ENCODE data around the gene HOGA1.

Gene HOGA1

DNA sequence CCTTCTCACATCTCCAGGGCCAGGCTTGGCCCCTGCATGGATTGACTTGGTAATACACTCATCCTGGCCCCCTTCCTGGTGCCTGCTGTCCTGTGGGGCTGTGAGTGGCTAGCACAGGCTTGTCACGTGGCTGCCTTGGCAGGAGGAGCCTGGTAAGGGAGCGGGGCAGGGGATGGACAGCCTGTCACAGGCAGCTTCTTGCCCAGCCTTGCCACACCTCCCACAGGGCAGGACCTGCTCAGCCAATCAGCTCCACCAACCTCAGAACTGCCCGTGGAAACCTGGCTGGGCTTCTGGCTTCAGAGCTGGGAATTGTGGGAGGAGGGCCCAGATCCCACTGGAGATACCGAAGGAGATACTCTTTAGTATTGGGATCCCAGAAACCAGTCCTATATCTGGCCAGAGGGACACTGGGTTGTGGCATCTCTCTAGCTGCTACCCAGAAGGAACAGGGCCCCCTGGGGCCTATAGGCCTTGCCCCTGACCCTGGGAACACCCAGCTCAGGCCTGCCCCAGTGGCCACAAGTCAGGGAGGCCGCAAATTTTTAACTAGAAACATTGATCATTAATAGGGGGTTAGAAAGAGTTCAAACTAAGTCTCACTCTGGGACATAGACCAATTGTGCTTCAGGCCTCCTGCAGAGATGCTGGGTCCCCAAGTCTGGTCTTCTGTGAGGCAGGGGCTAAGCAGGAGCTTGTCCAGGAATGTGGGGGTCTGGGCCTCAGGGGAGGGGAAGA lies at the start of gene HOGA1:
Gene HOGA1 (plus strand): TSS at position 330 of the 738 bp plus-strand sequence. CDS start 315 bp downstream, at position 645.
- DNase-seq (ENCODE audit: low spot score), result peak; percentile 90
- no peaks in the 10 kb centered on the region for H3K36me3 ChIP-seq (ENCODE audit: low read depth)
- peaks cover 8% of the 10 kb centered on the region for H3K4me1 ChIP-seq (ENCODE audit: insufficient read depth, poor library complexity, severe bottlenecking)
- TF ChIP-seq, protein P1, sequence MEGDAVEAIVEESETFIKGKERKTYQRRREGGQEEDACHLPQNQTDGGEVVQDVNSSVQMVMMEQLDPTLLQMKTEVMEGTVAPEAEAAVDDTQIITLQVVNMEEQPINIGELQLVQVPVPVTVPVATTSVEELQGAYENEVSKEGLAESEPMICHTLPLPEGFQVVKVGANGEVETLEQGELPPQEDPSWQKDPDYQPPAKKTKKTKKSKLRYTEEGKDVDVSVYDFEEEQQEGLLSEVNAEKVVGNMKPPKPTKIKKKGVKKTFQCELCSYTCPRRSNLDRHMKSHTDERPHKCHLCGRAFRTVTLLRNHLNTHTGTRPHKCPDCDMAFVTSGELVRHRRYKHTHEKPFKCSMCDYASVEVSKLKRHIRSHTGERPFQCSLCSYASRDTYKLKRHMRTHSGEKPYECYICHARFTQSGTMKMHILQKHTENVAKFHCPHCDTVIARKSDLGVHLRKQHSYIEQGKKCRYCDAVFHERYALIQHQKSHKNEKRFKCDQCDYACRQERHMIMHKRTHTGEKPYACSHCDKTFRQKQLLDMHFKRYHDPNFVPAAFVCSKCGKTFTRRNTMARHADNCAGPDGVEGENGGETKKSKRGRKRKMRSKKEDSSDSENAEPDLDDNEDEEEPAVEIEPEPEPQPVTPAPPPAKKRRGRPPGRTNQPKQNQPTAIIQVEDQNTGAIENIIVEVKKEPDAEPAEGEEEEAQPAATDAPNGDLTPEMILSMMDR (IDR thresholded peaks at IDR 0.05; ENCODE audit: poor library complexity, severe bottlenecking), result no peak
- H3K9me3 ChIP-seq (ENCODE audit: severe bottlenecking), result no peaks in the 10 kb centered on the region
- peak; percentile 97 for ATAC-seq (ENCODE audit: low read depth)
- H3K27me3 ChIP-seq (ENCODE audit: insufficient read depth, poor library complexity, severe bottlenecking), result no peaks in the 10 kb centered on the region
- H3K27ac ChIP-seq (ENCODE audit: poor library complexity, severe bottlenecking), result peak within 1 kb of the TSS; percentile 19
- H3K4me3 ChIP-seq (ENCODE audit: severe bottlenecking), result no peak within 1 kb of the TSS

DNA sequence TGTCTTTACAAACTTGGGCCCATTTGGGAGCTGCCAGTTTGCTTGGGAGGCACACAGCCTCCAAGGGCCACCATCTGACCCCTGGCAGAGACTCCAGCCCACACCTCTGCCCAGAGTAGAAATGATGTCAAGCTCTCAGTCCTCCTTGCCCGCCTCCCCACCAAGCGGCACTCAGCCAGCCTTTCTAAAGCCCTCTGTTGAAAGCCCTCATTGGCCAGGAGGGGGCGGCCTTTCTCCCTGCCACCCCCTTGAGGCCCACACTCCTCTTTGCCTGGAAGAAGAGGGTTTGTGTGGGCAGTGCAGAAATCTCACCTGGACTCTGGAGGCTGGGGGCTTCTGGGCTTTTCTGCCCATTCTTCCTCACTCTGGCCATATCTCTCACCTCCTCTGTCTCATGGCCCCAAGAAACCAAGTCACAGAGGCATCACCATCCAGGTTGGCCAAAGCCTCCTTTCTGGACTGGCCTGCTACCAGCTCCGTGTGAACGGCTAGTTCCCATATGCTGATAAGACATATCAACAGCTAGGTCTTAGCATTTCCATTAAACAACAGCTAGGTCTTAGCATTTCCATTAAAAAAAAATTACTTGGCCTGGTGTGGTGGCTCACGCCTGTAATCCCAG lies 49.3 kb upstream of the HOGA1 start:
- H3K27ac ChIP-seq (ENCODE audit: poor library complexity, severe bottlenecking), result no peak overlapping the region
- H3K4me3 ChIP-seq (ENCODE audit: severe bottlenecking), result no peak overlapping the region
- no peaks in the 10 kb centered on the region for H3K27me3 ChIP-seq (ENCODE audit: insufficient read depth, poor library complexity, severe bottlenecking)
- H3K4me1 ChIP-seq (ENCODE audit: insufficient read depth, poor library complexity, severe bottlenecking), result peaks cover 10% of the 10 kb centered on the region
- H3K9me3 ChIP-seq (ENCODE audit: severe bottlenecking), result no peaks in the 10 kb centered on the region
- DNase-seq (ENCODE audit: low spot score) (no peak), ATAC-seq (ENCODE audit: low read depth) (no peak)
- TF ChIP-seq, protein P1 (IDR thresholded peaks at IDR 0.05; ENCODE audit: poor library complexity, severe bottlenecking), result peak; percentile 34
- H3K36me3 ChIP-seq (ENCODE audit: low read depth), result no peaks in the 10 kb centered on the region

DNA sequence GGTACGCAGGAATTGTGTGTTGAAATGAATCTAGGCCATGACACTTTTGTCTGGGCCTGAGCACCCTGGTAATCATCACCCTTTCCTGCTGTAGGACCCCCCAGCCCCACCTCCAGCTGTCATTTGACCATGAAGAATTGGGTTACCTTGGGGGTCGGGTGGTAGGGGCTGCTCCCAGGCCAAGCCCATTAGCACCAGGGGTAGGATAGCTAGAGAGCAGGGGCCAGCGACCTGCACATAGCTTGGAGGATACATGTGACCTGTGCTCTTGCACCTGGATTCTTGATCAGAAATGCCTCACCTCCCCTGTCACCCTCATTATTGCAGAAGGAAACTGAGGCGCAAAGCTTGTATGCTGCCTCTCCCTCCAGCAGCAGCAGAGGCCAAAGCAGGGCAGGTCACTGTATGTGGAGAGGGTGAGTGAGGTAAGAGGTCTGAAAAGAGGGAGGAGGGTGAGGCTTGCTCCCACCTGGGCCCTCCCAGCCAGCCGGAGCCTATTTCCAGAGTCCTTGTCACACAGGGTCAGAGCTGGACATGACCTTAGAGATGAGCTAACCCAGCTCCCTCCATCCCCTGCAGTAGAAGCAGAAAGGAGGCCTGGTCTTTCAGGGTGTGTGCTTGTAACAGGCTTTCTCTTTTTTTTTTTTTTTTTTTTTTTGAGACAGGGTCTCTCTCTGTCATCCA lies 46.9 kb upstream of the HOGA1 start:
- no peak overlapping the region for H3K4me3 ChIP-seq (ENCODE audit: severe bottlenecking)
- H3K27me3 ChIP-seq (ENCODE audit: insufficient read depth, poor library complexity, severe bottlenecking), result no peaks in the 10 kb centered on the region
- ATAC-seq (ENCODE audit: low read depth) (no peak), DNase-seq (ENCODE audit: low spot score) (no peak)
- no peaks in the 10 kb centered on the region for H3K36me3 ChIP-seq (ENCODE audit: low read depth)
- H3K9me3 ChIP-seq (ENCODE audit: severe bottlenecking), result no peaks in the 10 kb centered on the region
- peak overlapping the region; percentile 99 for H3K27ac ChIP-seq (ENCODE audit: poor library complexity, severe bottlenecking)
- TF ChIP-seq, protein P1 (IDR thresholded peaks at IDR 0.05; ENCODE audit: poor library complexity, severe bottlenecking), result no peak
- H3K4me1 ChIP-seq (ENCODE audit: insufficient read depth, poor library complexity, severe bottlenecking), result peaks cover 25% of the 10 kb centered on the region

DNA sequence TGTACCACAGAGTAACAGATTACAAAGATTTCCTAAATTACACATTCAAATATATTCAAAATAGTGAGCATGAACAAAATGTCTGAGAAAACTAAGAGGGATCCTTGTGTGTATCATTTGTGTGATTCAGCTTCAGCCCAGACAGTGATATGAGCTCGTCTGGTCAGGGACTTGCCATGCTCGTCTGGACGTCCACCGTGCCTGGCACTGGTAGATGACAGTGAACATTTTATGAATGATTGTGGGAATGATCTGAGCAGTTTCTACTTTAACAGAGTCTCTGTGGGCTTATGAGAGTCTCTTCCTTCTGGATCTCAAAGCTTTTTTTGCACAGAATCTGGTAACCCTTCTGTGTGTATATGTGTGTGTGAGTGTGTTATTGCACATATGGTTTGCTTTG lies 45.8 kb upstream of the HOGA1 start:
- Histone ChIP-seq H3K4me1 (ENCODE audit: insufficient read depth, poor library complexity, severe bottlenecking) (peaks cover 36% of the 10 kb centered on the region), H3K9me3 (ENCODE audit: severe bottlenecking) (no peaks in the 10 kb centered on the region), H3K27me3 (ENCODE audit: insufficient read depth, poor library complexity, severe bottlenecking) (no peaks in the 10 kb centered on the region), H3K4me3 (ENCODE audit: severe bottlenecking) (no peak overlapping the region), H3K27ac (ENCODE audit: poor library complexity, severe bottlenecking) (peak overlapping the region; percentile 99), H3K36me3 (ENCODE audit: low read depth) (no peaks in the 10 kb centered on the region)
- no peak for DNase-seq (ENCODE audit: low spot score)
- TF ChIP-seq, protein P1 (IDR thresholded peaks at IDR 0.05; ENCODE audit: poor library complexity, severe bottlenecking), result no peak
- no peak for ATAC-seq (ENCODE audit: low read depth)
